ENCODE measurements around the gene MLLT6.

The MLLT6 gene

GRCh38 chr17:38729886-38730525, 24.9 kb downstream of the MLLT6 start, which contains the start of gene CISD3:
TSS of gene CISD3 (plus strand) at chr17:38730341. CDS start at chr17:38730359, 18 bp downstream.
- peak; percentile 60 for DNase-seq

- DNase-seq: peak; percentile 28
Measured at GRCh38 chr17:38730526-38731379, 25.7 kb downstream of the MLLT6 start.

- no peak for DNase-seq
Measured at GRCh38 chr17:38731526-38732294, 26.6 kb downstream of the MLLT6 start.

GRCh38 chr17:38732376-38733281, 27.6 kb downstream of the MLLT6 start:
- no peak for DNase-seq

GRCh38 chr17:38733282-38733981, 28.4 kb downstream of the MLLT6 start:
- no peak for DNase-seq

GRCh38 chr17:38733982-38734973, 29.2 kb downstream of the MLLT6 start:
- DNase-seq: no peak

- DNase-seq: no peak
Measured at GRCh38 chr17:38735161-38735997, 30.3 kb downstream of the MLLT6 start.

GRCh38 chr17:38738007-38738662, 33.1 kb downstream of the MLLT6 start:
- DNase-seq: no peak

GRCh38 chr17:38738686-38739085, 33.6 kb downstream of the MLLT6 start:
- DNase-seq: no peak

GRCh38 chr17:38739305-38739704, 34.2 kb downstream of the MLLT6 start:
- no peak for DNase-seq

- DNase-seq: no peak
Measured at GRCh38 chr17:38740044-38740443, 35.0 kb downstream of the MLLT6 start.

- DNase-seq: no peak
Measured at GRCh38 chr17:38740806-38741205, 35.7 kb downstream of the MLLT6 start.

GRCh38 chr17:38741461-38741860, 36.4 kb downstream of the MLLT6 start:
- DNase-seq: no peak

GRCh38 chr17:38741921-38742410, 36.9 kb downstream of the MLLT6 start:
- DNase-seq: no peak

- DNase-seq: no peak
Measured at GRCh38 chr17:38742411-38743308, 37.6 kb downstream of the MLLT6 start.

GRCh38 chr17:38743556-38744171, 38.6 kb downstream of the MLLT6 start:
- no peak for DNase-seq

GRCh38 chr17:38745545-38745944, 40.5 kb downstream of the MLLT6 start:
- DNase-seq: no peak
